ENCODE measurements around the gene FPGS. TPM values are rescaled to one million over a fixed set of nuclear protein-coding genes. Genes with fewer than 3 reads are reported as not detected.
"Not testable (repeated sequence)": the region's sequence is repeated elsewhere in the genome, so short reads cannot be mapped to it uniquely, and the experiment has no call there.

The FPGS gene
- total RNA-seq, 1 donor from 2014 or later: 51.3 TPM

DNA sequence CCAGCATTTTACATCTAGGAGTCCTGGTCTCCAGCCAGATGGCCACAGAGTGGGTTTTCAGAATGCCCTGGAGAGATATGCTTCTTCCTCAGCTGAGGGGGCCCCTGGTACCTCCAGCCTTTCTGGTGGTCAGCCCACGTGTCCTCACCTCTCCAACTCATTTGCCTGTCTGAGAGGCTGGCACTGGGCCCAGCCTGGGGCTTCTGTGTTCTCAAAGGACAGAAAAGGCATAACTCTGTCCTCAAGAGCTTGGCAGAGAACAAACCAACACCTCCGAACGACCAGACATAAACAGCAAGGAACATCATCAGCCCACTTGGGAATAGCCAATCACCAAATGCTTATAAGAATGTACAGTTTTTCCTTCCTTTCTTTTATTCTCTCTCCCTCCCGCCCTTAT is 34.7 kb downstream of the FPGS start:
- Mint-ChIP-seq H3K27ac (ENCODE audit: unreplicated experiment) (peak overlapping the region; percentile 50), H3K9me3 (ENCODE audit: unreplicated experiment) (no peaks in the 10 kb centered on the region), H3K4me3 (ENCODE audit: unreplicated experiment) (peak overlapping the region; percentile 29), H3K36me3 (ENCODE audit: low read depth, unreplicated experiment) (peaks cover 26% of the 10 kb centered on the region), H3K4me1 (ENCODE audit: unreplicated experiment) (peaks cover 61% of the 10 kb centered on the region), H3K27me3 (ENCODE audit: unreplicated experiment) (peaks cover 6% of the 10 kb centered on the region)
- no peak for DNase-seq (ENCODE audit: low spot score)
- TF ChIP-seq, protein P1, sequence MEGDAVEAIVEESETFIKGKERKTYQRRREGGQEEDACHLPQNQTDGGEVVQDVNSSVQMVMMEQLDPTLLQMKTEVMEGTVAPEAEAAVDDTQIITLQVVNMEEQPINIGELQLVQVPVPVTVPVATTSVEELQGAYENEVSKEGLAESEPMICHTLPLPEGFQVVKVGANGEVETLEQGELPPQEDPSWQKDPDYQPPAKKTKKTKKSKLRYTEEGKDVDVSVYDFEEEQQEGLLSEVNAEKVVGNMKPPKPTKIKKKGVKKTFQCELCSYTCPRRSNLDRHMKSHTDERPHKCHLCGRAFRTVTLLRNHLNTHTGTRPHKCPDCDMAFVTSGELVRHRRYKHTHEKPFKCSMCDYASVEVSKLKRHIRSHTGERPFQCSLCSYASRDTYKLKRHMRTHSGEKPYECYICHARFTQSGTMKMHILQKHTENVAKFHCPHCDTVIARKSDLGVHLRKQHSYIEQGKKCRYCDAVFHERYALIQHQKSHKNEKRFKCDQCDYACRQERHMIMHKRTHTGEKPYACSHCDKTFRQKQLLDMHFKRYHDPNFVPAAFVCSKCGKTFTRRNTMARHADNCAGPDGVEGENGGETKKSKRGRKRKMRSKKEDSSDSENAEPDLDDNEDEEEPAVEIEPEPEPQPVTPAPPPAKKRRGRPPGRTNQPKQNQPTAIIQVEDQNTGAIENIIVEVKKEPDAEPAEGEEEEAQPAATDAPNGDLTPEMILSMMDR (IDR thresholded peaks at IDR 0.05; ENCODE audit: unreplicated experiment): no peak

DNA sequence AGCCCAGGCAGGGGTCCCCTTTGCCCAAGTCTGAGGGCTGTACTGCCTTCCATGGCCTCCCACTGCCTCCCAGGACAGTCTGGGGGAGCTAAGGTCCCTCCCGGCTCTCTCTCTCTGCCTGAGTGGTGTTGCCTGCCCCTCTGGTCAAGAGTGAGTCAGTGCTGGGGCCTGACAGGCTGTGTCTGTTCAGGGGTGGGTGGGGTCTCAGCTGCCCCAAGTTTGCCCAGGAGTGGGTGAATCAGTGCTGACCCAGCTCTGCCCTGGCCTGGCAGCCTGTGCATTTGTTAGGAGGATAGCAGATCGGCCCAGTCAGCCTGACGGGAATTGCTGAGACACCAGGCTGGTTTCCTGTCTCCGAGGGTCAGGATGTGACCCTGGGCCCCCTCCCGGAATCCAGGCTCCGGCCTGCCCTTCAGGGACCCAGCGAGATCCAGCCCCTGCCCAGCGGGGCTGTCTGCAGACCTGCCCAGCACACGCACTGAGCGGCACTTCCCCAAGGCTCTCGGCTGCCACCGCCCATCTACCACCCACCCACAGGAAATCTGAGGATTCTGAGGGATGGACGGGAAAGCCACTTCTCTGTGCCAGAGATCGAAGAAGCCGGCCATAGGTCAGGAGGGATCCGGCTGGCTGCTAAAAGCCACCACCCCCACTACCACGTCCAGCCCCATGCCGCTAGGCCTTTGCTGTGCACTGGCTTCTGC is 35.8 kb downstream of the FPGS start:
- Mint-ChIP-seq H3K27me3 (ENCODE audit: unreplicated experiment) (peaks cover 7% of the 10 kb centered on the region), H3K4me1 (ENCODE audit: unreplicated experiment) (peaks cover 66% of the 10 kb centered on the region), H3K4me3 (ENCODE audit: unreplicated experiment) (no peak overlapping the region), H3K27ac (ENCODE audit: unreplicated experiment) (peak overlapping the region; percentile 95), H3K36me3 (ENCODE audit: low read depth, unreplicated experiment) (peaks cover 24% of the 10 kb centered on the region), H3K9me3 (ENCODE audit: unreplicated experiment) (no peaks in the 10 kb centered on the region)
- peak; percentile 69 for DNase-seq (ENCODE audit: low spot score)
- TF ChIP-seq, protein P1 (IDR thresholded peaks at IDR 0.05; ENCODE audit: unreplicated experiment): no peak

DNA sequence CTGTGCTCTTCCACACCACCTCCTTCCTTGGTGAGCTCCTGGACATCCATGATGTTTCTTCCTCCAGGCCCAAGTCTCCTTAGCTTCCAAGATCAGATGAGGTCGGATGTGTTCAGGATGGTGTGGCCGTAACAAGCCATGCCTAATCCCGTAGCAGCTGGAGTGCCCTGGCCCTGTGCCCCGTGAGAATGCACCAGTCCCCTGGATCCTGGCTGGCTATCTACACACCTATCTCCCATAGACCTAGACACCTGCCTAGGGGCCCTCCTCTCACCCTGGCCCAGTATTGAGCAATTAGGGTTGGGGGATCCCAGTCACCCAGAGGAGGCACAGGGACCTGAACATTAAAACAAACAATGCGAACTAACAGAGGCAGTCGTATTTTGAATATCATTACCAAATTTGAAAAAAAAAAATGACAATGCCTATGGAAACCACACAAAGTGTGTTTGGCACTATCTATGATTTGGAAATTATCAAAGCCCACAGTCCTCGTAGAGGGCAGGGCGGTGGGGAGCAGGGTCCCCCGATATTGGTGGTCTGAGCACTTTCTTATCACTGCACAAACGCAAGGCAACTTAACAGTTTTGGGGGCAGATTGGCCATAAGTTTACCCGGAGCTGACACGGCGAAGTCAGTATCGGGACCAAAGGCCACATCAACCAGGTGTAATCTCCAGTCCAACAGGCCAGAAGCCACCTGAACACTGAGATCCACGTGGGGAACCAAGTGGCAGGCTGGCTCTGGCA is 38.6 kb downstream of the FPGS start:
- peak overlapping the region; percentile 63 for H3K27ac Mint-ChIP-seq (ENCODE audit: unreplicated experiment)
- TF ChIP-seq, protein P1 (IDR thresholded peaks at IDR 0.05; ENCODE audit: unreplicated experiment): no peak
- H3K27me3 Mint-ChIP-seq (ENCODE audit: unreplicated experiment): peaks cover 7% of the 10 kb centered on the region
- no peaks in the 10 kb centered on the region for H3K9me3 Mint-ChIP-seq (ENCODE audit: unreplicated experiment)
- peak overlapping the region; percentile 63 for H3K4me3 Mint-ChIP-seq (ENCODE audit: unreplicated experiment)
- peaks cover 24% of the 10 kb centered on the region for H3K36me3 Mint-ChIP-seq (ENCODE audit: low read depth, unreplicated experiment)
- H3K4me1 Mint-ChIP-seq (ENCODE audit: unreplicated experiment): peaks cover 70% of the 10 kb centered on the region
- DNase-seq (ENCODE audit: low spot score): no peak

- Mint-ChIP-seq H3K4me1 (ENCODE audit: unreplicated experiment) (peaks cover 65% of the 10 kb centered on the region), H3K27me3 (ENCODE audit: unreplicated experiment) (peaks cover 13% of the 10 kb centered on the region), H3K27ac (ENCODE audit: unreplicated experiment) (peak overlapping the region; percentile 95), H3K9me3 (ENCODE audit: unreplicated experiment) (peaks cover 8% of the 10 kb centered on the region), H3K4me3 (ENCODE audit: unreplicated experiment) (peak overlapping the region; percentile 65), H3K36me3 (ENCODE audit: low read depth, unreplicated experiment) (peaks cover 36% of the 10 kb centered on the region)
- DNase-seq (ENCODE audit: low spot score): peak; percentile 64
- TF ChIP-seq, protein P1 (IDR thresholded peaks at IDR 0.05; ENCODE audit: unreplicated experiment): no peak
Measured at GRCh38 chr9:127844821-127845359, 42.2 kb downstream of the FPGS start.

DNA sequence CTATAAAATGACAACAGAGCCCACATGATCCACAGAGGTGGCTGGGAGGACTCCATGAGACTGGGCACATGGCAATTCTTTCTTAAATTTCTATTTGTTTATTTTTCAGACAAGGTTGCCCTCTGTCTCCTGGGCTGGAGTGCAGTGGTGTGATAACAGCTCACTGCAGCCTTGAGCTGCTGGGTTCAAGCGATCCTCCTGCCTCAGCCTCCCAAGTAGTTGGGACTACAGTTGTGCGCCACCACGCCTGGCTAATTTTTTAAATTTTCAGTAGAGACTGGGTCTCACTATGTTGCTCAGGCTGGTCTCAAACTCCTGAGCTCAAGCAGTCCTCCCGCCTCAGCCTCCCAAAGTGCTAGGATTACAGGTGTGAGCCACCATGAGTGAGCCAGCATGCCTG is 42.9 kb downstream of the FPGS start:
- DNase-seq (ENCODE audit: low spot score); H3K4me3 Mint-ChIP-seq (ENCODE audit: unreplicated experiment): not testable (repeated sequence)
- H3K36me3 Mint-ChIP-seq (ENCODE audit: low read depth, unreplicated experiment): peaks cover 39% of the 10 kb centered on the region
- peaks cover 14% of the 10 kb centered on the region for H3K27me3 Mint-ChIP-seq (ENCODE audit: unreplicated experiment)
- peak overlapping the region; percentile 95 for H3K27ac Mint-ChIP-seq (ENCODE audit: unreplicated experiment)
- peaks cover 63% of the 10 kb centered on the region for H3K4me1 Mint-ChIP-seq (ENCODE audit: unreplicated experiment)
- H3K9me3 Mint-ChIP-seq (ENCODE audit: unreplicated experiment): peaks cover 11% of the 10 kb centered on the region
